HG03045 (cell line): ENCODE data around the gene ARL14.

Experiments
- ATAC-seq: cut with Tn5 transposase; IDR thresholded peaks from one replicate; pipeline ENCODE4 v1.9.1; 2021; ENCODE audit warnings: mild to moderate bottlenecking, moderate library complexity; ENCODE audit not compliant: unreplicated experiment

The ARL14 gene

GRCh38 chr3:160719710-160720109 is 42.8 kb downstream of the ARL14 start:
- ATAC-seq, result no peak

GRCh38 chr3:160720123-160720746 is 43.3 kb downstream of the ARL14 start:
- peak; percentile 50 for ATAC-seq

- no peak for ATAC-seq
Measured at GRCh38 chr3:160722331-160722730, 45.4 kb downstream of the ARL14 start.

- no peak for ATAC-seq
Measured at GRCh38 chr3:160725338-160725737, 48.4 kb downstream of the ARL14 start.
